ENCODE results near the gene ACSF3. TPM values are rescaled to one million over a fixed set of nuclear protein-coding genes. Genes with fewer than 3 reads are reported as not detected.
"Not testable (repeated sequence)": the region's sequence is repeated elsewhere in the genome, so short reads cannot be mapped to it uniquely, and the experiment has no call there.

The ACSF3 gene
- total RNA-seq, 2 experiments from 2014 or later = 39.7 to 41.7 TPM

- no peaks in the 10 kb centered on the region for H3K9me3 Mint-ChIP-seq (ENCODE audit: low read depth)
- no peak overlapping the region for H3K27ac Mint-ChIP-seq
- no peak overlapping the region for H3K4me3 Mint-ChIP-seq
- H3K4me1 Mint-ChIP-seq = peaks cover 6% of the 10 kb centered on the region
- DNase-seq = no peak
- ATAC-seq = no peak
- H3K27me3 Mint-ChIP-seq = no peaks in the 10 kb centered on the region
- H3K36me3 Mint-ChIP-seq (ENCODE audit: low read depth) = no peaks in the 10 kb centered on the region
- ChIA-PET POLR2A (no interaction called here), CTCF (no interaction called here)
- intact Hi-C loops (cut with DNase I, micrococcal nuclease) = no loop called here
These were observed 90.5 kb downstream of the ACSF3 start for GRCh38 chr16:89183975-89184676.

- H3K27me3 Mint-ChIP-seq = no peaks in the 10 kb centered on the region
- ChIA-PET CTCF (no interaction called here), POLR2A (no interaction called here)
- intact Hi-C loops (cut with DNase I, micrococcal nuclease) = no loop called here
- H3K4me3 Mint-ChIP-seq = no peak overlapping the region
- DNase-seq = no peak
- no peak overlapping the region for H3K27ac Mint-ChIP-seq
- H3K36me3 Mint-ChIP-seq (ENCODE audit: low read depth) = no peaks in the 10 kb centered on the region
- no peak for ATAC-seq
- H3K4me1 Mint-ChIP-seq = peaks cover 6% of the 10 kb centered on the region
- H3K9me3 Mint-ChIP-seq (ENCODE audit: low read depth) = no peaks in the 10 kb centered on the region
These were observed 91.0 kb downstream of the ACSF3 start for GRCh38 chr16:89184677-89184932.

DNA sequence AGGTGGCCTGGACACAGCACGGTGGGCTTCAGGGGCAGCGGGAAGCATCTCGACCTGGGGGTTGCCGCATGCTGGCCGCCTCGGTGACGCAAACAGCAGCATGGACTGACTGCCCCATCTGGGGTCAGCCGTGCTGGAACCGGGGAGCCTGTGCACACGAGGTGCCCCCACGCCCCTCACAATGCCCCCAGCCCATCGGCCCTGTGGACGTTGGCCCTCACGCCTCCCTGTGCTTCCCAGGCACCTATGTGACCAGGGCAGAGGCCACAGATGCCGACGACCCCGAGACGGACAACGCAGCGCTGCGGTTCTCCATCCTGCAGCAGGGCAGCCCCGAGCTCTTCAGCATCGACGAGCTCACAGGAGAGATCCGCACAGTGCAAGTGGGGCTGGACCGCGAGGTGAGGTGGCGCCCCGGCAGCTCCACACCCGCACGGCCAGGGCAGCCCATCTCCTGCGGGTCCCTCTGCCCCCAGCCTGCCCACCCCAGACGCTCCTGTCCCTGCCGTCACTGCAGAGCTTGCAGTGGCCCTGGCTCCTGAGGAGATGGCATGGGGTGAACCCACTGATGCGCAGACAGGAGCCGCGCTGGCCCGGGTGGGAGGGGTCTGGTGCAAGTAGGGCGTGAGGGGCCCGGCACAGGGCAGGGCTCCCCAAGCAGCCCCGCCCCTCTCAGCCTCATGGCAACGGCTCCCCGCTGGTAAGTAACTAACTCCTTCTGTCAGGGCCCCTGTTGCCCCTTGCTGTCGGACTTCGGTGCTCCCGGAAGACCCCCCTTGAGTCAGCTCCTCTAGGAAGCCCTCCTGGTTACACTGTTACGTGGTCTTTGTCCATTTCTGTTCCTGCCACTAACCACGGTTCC, 91.5 kb downstream of the ACSF3 start:
- Mint-ChIP-seq H3K9me3 (ENCODE audit: low read depth) (no peaks in the 10 kb centered on the region), H3K36me3 (ENCODE audit: low read depth) (no peaks in the 10 kb centered on the region), H3K4me1 (peaks cover 6% of the 10 kb centered on the region), H3K4me3 (no peak overlapping the region), H3K27me3 (no peaks in the 10 kb centered on the region), H3K27ac (no peak overlapping the region)
- ChIA-PET POLR2A (no interaction called here), CTCF (no interaction called here)
- peak; percentile 70 for DNase-seq
- intact Hi-C loops (cut with DNase I, micrococcal nuclease) = no loop called here
- peak; percentile 50 for ATAC-seq

GRCh38 chr16:89185887-89186592, 92.4 kb downstream of the ACSF3 start:
- H3K9me3 Mint-ChIP-seq (ENCODE audit: low read depth); H3K4me1 Mint-ChIP-seq; ATAC-seq; H3K27me3 Mint-ChIP-seq; CTCF ChIA-PET; POLR2A ChIA-PET; H3K36me3 Mint-ChIP-seq (ENCODE audit: low read depth); intact Hi-C loops (cut with DNase I, micrococcal nuclease); H3K4me3 Mint-ChIP-seq; H3K27ac Mint-ChIP-seq: not testable (repeated sequence)
- peak; percentile 18 for DNase-seq

GRCh38 chr16:89186593-89187031, 93.0 kb downstream of the ACSF3 start:
- POLR2A ChIA-PET; CTCF ChIA-PET; H3K27me3 Mint-ChIP-seq; H3K4me3 Mint-ChIP-seq; H3K27ac Mint-ChIP-seq; H3K9me3 Mint-ChIP-seq (ENCODE audit: low read depth); H3K36me3 Mint-ChIP-seq (ENCODE audit: low read depth); ATAC-seq; intact Hi-C loops (cut with DNase I, micrococcal nuclease); H3K4me1 Mint-ChIP-seq: not testable (repeated sequence)
- DNase-seq = peak; percentile 17

DNA sequence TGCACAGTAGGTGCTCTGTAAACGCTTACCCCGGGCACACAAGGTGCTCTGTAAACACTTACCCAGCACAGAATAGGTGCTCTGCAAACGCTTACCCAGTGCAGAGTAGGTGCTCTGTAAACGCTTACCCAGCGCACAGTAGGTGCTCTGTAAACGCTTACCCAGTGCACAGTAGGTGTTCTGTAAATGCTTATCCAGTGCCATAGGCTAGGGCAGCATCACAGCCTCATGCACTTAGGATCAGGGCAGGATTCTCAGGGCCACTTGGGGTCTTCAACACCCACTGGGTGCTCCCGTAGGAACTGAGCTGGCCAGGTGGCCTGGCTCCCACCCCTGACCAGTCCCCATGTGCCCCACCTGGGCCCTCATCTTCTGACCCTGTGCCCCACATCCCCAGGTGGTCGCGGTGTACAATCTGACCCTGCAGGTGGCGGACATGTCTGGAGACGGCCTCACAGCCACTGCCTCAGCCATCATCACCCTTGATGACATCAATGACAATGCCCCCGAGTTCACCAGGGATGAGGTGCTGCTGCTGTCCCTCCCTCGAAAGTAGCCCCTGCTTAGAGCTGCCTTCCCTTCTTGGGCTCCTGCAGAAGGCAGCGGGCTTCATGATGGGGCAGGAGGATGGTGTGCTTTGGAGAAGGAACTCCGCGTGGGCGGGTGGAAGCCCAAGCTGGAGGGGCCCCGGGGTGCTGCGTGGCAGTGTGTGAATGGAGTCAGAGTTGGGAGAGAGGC, 93.5 kb downstream of the ACSF3 start:
- H3K4me1 Mint-ChIP-seq = no peaks in the 10 kb centered on the region
- H3K27me3 Mint-ChIP-seq = no peaks in the 10 kb centered on the region
- DNase-seq = peak; percentile 71
- H3K9me3 Mint-ChIP-seq (ENCODE audit: low read depth) = no peaks in the 10 kb centered on the region
- ATAC-seq = peak; percentile 55
- H3K27ac Mint-ChIP-seq = no peak overlapping the region
- CTCF ChIA-PET = no interaction called here
- POLR2A ChIA-PET = no interaction called here
- no peak overlapping the region for H3K4me3 Mint-ChIP-seq
- intact Hi-C loops (cut with DNase I, micrococcal nuclease) = no loop called here
- H3K36me3 Mint-ChIP-seq (ENCODE audit: low read depth) = no peaks in the 10 kb centered on the region

DNA sequence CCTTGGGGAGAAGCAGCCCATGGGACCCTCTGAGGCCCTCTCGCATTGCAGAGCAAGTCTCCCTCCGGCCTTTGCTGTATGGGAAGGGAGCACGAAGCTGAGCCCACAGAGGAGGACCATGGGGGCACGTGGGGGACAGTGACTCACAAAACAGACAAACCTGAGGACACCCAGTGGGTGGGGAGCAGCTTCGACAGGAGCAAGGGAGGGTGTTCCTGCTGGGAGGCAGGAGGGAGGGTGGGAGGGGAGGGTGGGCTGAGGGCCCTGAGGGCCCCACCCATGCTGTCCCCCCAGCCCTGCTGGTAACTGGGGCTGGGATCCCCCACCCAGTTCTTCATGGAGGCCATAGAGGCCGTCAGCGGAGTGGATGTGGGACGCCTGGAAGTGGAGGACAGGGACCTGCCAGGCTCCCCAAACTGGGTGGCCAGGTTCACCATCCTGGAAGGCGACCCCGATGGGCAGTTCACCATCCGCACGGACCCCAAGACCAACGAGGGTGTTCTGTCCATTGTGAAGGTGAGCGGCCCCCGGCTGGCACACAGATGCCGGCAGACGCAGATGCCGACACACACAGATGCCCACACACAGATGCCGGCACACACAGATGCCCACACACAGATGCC, 94.2 kb downstream of the ACSF3 start:
- H3K27me3 Mint-ChIP-seq = no peaks in the 10 kb centered on the region
- no peak for DNase-seq
- ChIA-PET POLR2A (no interaction called here), CTCF (interaction anchor here (0.6 kb wide), 1 partner anchor 407 kb away, joined by 3 read pairs; no protein-coding TSS in a partner anchor)
- H3K9me3 Mint-ChIP-seq (ENCODE audit: low read depth) = no peaks in the 10 kb centered on the region
- H3K4me3 Mint-ChIP-seq = no peak overlapping the region
- no peak overlapping the region for H3K27ac Mint-ChIP-seq
- no peaks in the 10 kb centered on the region for H3K36me3 Mint-ChIP-seq (ENCODE audit: low read depth)
- H3K4me1 Mint-ChIP-seq = no peaks in the 10 kb centered on the region
- ATAC-seq = peak; percentile 42
- intact Hi-C loops (cut with DNase I, micrococcal nuclease) = no loop called here

- CTCF ChIA-PET; H3K27ac Mint-ChIP-seq; H3K4me3 Mint-ChIP-seq; H3K27me3 Mint-ChIP-seq; POLR2A ChIA-PET; DNase-seq; ATAC-seq; H3K9me3 Mint-ChIP-seq (ENCODE audit: low read depth); intact Hi-C loops (cut with DNase I, micrococcal nuclease); H3K4me1 Mint-ChIP-seq; H3K36me3 Mint-ChIP-seq (ENCODE audit: low read depth): not testable (repeated sequence)
These were observed 95.1 kb downstream of the ACSF3 start for GRCh38 chr16:89188471-89189357.

DNA sequence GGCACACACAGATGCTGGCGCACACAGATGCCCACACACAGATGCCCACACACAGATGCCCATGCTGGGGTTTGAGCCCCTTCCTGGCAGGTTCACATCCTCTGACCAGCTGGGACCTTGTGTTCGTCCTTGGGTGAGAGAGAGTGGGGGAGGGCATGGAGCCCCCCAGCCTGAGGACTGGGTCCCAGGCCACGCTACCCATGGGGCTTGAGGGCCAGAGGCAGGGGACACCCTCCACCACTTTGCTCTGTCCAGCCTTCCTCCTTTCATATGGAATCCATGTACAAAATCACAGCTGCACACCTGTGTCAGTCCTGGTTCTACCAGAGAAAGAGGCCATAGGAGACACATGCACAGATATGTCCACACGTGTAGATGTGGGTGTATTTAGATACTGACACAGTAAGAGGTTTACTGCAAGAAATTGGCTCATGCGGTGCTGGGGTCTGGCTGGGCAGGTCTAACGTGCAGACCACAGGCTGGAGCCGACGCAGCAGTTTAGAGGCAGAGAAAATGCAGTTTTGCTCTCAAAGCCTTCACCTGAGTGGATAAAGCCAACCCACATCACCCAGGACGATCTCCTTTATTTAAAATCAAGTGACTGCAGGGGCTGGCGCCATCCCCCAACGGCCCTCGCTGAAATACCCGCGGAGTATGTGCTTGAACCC, 95.8 kb downstream of the ACSF3 start:
- no peak overlapping the region for H3K27ac Mint-ChIP-seq
- ATAC-seq (no peak), DNase-seq (peak; percentile 20)
- H3K36me3 Mint-ChIP-seq (ENCODE audit: low read depth) = no peaks in the 10 kb centered on the region
- H3K27me3 Mint-ChIP-seq = no peaks in the 10 kb centered on the region
- no peaks in the 10 kb centered on the region for H3K4me1 Mint-ChIP-seq
- H3K4me3 Mint-ChIP-seq = no peak overlapping the region
- ChIA-PET CTCF (no interaction called here), POLR2A (no interaction called here)
- intact Hi-C loops (cut with DNase I, micrococcal nuclease) = loop anchor here in 1 of 2 experiments (5.0 kb wide), 1 partner anchor 318 kb away; the partner anchor contains the start of gene SPG7
- no peaks in the 10 kb centered on the region for H3K9me3 Mint-ChIP-seq (ENCODE audit: low read depth)

DNA sequence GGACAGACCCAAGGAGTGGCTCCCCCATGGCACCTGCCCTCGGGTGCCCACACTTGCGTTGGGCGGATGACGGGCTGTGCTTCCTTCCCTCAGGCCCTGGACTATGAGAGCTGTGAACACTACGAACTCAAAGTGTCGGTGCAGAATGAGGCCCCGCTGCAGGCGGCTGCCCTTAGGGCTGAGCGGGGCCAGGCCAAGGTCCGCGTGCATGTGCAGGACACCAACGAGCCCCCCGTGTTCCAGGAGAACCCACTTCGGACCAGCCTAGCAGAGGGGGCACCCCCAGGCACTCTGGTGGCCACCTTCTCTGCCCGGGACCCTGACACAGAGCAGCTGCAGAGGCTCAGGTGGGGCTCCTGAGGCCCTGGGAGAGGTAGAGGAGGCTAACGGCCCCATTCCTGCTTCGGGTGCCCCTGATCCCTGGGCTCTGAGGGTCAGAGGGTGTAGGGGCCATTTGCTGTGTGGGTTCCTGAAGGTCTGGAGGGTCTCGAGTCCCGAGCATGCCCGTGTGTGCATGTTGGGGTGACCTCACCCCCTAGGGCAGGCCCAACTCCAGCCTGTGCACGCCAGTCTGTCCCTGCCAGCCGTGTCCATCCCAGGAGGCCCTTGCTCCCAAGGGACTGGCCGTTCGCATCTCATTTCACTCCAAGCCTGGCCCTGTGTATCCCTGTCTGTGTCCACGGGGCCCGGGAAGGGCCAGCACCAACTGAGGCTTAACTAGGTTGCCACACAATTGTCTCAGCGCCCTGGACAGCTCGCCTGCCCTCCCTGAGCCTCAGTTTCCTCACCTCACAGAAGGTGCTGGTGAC, 96.7 kb downstream of the ACSF3 start:
- no peaks in the 10 kb centered on the region for H3K36me3 Mint-ChIP-seq (ENCODE audit: low read depth)
- no peaks in the 10 kb centered on the region for H3K4me1 Mint-ChIP-seq
- H3K4me3 Mint-ChIP-seq = no peak overlapping the region
- no peak overlapping the region for H3K27ac Mint-ChIP-seq
- ATAC-seq (no peak), DNase-seq (no peak)
- ChIA-PET POLR2A (no interaction called here), CTCF (no interaction called here)
- no peaks in the 10 kb centered on the region for H3K27me3 Mint-ChIP-seq
- intact Hi-C loops (cut with DNase I, micrococcal nuclease) = loop anchor here in 1 of 2 experiments (5.0 kb wide), 1 partner anchor 317 kb away; the partner anchor contains the start of gene SPG7
- no peaks in the 10 kb centered on the region for H3K9me3 Mint-ChIP-seq (ENCODE audit: low read depth)

Data from activated CD4-positive, alpha-beta T cell treated with anti-CD3 and anti-CD28 coated beads for 36 hours (primary cell).